H9 (cell line): ENCODE data around the gene CADPS. TPM values are rescaled to one million over a fixed set of nuclear protein-coding genes. Genes with fewer than 3 reads are reported as not detected.

ENCODE experiments used
- DNase-seq: peaks from one replicate; pipeline ENCODE4 v3.0.0-alpha.2; 2017
- H2AFZ ChIP-seq: one replicate; pipeline ENCODE4 v1.6.1; 2013; ENCODE audit warnings: mild to moderate bottlenecking, low read length, control low read depth, moderate library complexity
- H2AK5ac ChIP-seq: 2 replicates; pipeline ENCODE4 v1.6.1; 2013; ENCODE audit warnings: low read length, control low read depth, mixed read lengths; ENCODE audit not compliant: insufficient read length
- H2BK120ac ChIP-seq: one replicate; pipeline ENCODE4 v1.6.1; 2013; ENCODE audit warnings: low read depth, mild to moderate bottlenecking, low read length, control low read depth, inconsistent platforms; ENCODE audit not compliant: poor library complexity, severe bottlenecking
- H2BK12ac ChIP-seq: 2 replicates; pipeline ENCODE4 v1.6.1; 2013; ENCODE audit warnings: low read length, control low read depth, mixed read lengths, low read depth; ENCODE audit not compliant: insufficient read length
- H2BK15ac ChIP-seq: 2 replicates; pipeline ENCODE4 v1.6.1; 2013; ENCODE audit warnings: low read depth, low read length, control low read depth
- H2BK20ac ChIP-seq: one replicate; pipeline ENCODE4 v1.6.1; 2013; ENCODE audit warnings: low read depth, mild to moderate bottlenecking, low read length, control low read depth, inconsistent platforms; ENCODE audit not compliant: poor library complexity, severe bottlenecking
- H2BK5ac ChIP-seq: 2 replicates; pipeline ENCODE4 v1.6.1; 2013; ENCODE audit warnings: low read length, control low read depth, mixed read lengths; ENCODE audit not compliant: insufficient read length
- H3K14ac ChIP-seq: 2 replicates; pipeline ENCODE4 v1.6.1; 2013; ENCODE audit warnings: low read length, control low read depth; ENCODE audit not compliant: insufficient read depth
- H3K18ac ChIP-seq: 2 replicates; pipeline ENCODE4 v1.6.1; 2013; ENCODE audit warnings: low read depth, mild to moderate bottlenecking, mixed read lengths, low read length, control low read depth; ENCODE audit not compliant: insufficient read length
- H3K23ac ChIP-seq: 2 replicates; pipeline ENCODE4 v1.6.1; 2013; ENCODE audit warnings: low read length, control low read depth, mixed read lengths, low read depth; ENCODE audit not compliant: insufficient read length
- H3K23me2 ChIP-seq: 2 replicates; pipeline ENCODE4 v1.6.1; 2013; ENCODE audit warnings: low read depth, mild to moderate bottlenecking, mixed read lengths, low read length, control low read depth; ENCODE audit not compliant: insufficient read length, poor library complexity, severe bottlenecking
- H3K27ac ChIP-seq: 2 replicates; pipeline ENCODE4 v1.5.1; 2013; ENCODE audit warnings: low read length, control low read depth, mixed read lengths, low read depth; ENCODE audit not compliant: insufficient read length
- H3K27me3 ChIP-seq: 2 replicates; pipeline ENCODE4 v1.6.1; 2013; ENCODE audit warnings: low read length, control low read depth, inconsistent platforms; ENCODE audit not compliant: insufficient read depth
- H3K4ac ChIP-seq: 2 replicates; pipeline ENCODE4 v1.6.1; 2013; ENCODE audit warnings: low read depth, mild to moderate bottlenecking, control low read depth, inconsistent platforms, low read length, moderate library complexity
- H3K4me1 ChIP-seq: 2 replicates; pipeline ENCODE4 v1.6.1; 2013; ENCODE audit warnings: low read length, control low read depth, inconsistent platforms; ENCODE audit not compliant: insufficient read depth
- H3K4me2 ChIP-seq: 2 replicates; pipeline ENCODE4 v1.6.1; 2013; ENCODE audit warnings: low read length, control low read depth, mixed read lengths; ENCODE audit not compliant: insufficient read length, insufficient read depth
- H3K56ac ChIP-seq: 2 replicates; pipeline ENCODE4 v1.6.1; 2013; ENCODE audit warnings: low read depth, mild to moderate bottlenecking, mixed read lengths, low read length, control low read depth; ENCODE audit not compliant: insufficient read length
- H3K79me1 ChIP-seq: 2 replicates; pipeline ENCODE4 v1.6.1; 2013; ENCODE audit warnings: low read depth, mild to moderate bottlenecking, moderate library complexity, low read length, control low read depth, inconsistent platforms; ENCODE audit not compliant: insufficient read depth, poor library complexity, severe bottlenecking
- H3K79me2 ChIP-seq: 2 replicates; pipeline ENCODE4 v1.6.1; 2013; ENCODE audit warnings: low read length, control low read depth, inconsistent platforms; ENCODE audit not compliant: insufficient read depth
- H3K9ac ChIP-seq: 2 replicates; pipeline ENCODE4 v1.6.1; 2013; ENCODE audit warnings: low read length, control low read depth, mixed read lengths; ENCODE audit not compliant: insufficient read length; ENCODE audit errors: extremely low read depth
- H3K9me3 ChIP-seq: one replicate; pipeline ENCODE4 v1.6.1; 2013; ENCODE audit warnings: low read depth, low read length, inconsistent platforms; ENCODE audit not compliant: control insufficient read depth
- H3T11ph ChIP-seq: one replicate; pipeline ENCODE4 v1.6.1; 2013; ENCODE audit warnings: mild to moderate bottlenecking, low read length, control low read depth, inconsistent platforms
- H4K20me1 ChIP-seq: one replicate; pipeline ENCODE4 v1.6.1; 2013; ENCODE audit not compliant: control insufficient read depth, insufficient read length, insufficient read depth
- H4K5ac ChIP-seq: 2 replicates; pipeline ENCODE4 v1.6.1; 2013; ENCODE audit warnings: low read depth, mild to moderate bottlenecking, mixed read lengths, low read length, control low read depth; ENCODE audit not compliant: insufficient read length
- H4K8ac ChIP-seq: replicated peaks from 2 replicates; pipeline ENCODE4 v1.6.1; 2013; ENCODE audit warnings: low read length, control low read depth, mixed read lengths, low read depth; ENCODE audit not compliant: insufficient read length
- H4K91ac ChIP-seq: 2 replicates; pipeline ENCODE4 v1.6.1; 2013; ENCODE audit warnings: low read depth, mild to moderate bottlenecking, moderate library complexity, mixed read lengths, low read length, control low read depth; ENCODE audit not compliant: insufficient read length
- H3K27ac Mint-ChIP-seq, 3 experiments: 2 replicates in 2 of 3; 3 replicates in 1 of 3; pipeline ENCODE4 v1.8.0; 2020 to 2021; ENCODE audit warnings: mixed read lengths in 3 of 3, mild to moderate bottlenecking in 1 of 3, moderate library complexity in 1 of 3
- H3K27me3 Mint-ChIP-seq: 2 replicates; pipeline ENCODE4 v1.8.0; 2021; ENCODE audit warnings: low read depth, mild to moderate bottlenecking, moderate library complexity, mixed read lengths
- H3K36me3 Mint-ChIP-seq, 3 experiments: 2 replicates in 2 of 3; 3 replicates in 1 of 3; pipeline ENCODE4 v1.8.0; 2020 to 2021; ENCODE audit warnings: low read depth in 3 of 3, mixed read lengths in 3 of 3; ENCODE audit not compliant: insufficient read depth in 1 of 3
- H3K4me1 Mint-ChIP-seq, 2 experiments: 2 replicates each; pipeline ENCODE4 v1.8.0; 2020; ENCODE audit warnings: mixed read lengths in 2 of 2
- H3K4me3 Mint-ChIP-seq, 2 experiments: 2 replicates in 1 of 2; 3 replicates in 1 of 2; pipeline ENCODE4 v1.8.0; 2020 to 2021; ENCODE audit warnings: mild to moderate bottlenecking in 2 of 2, mixed read lengths in 2 of 2, moderate library complexity in 1 of 2
- H3K9me3 Mint-ChIP-seq, 2 experiments: 2 replicates in 1 of 2; 3 replicates in 1 of 2; pipeline ENCODE4 v1.8.0; 2020; ENCODE audit warnings: mild to moderate bottlenecking in 2 of 2, mixed read lengths in 2 of 2, moderate library complexity in 1 of 2
- total RNA-seq: library from RNA; stranded (reverse); gene quantifications from 2 replicates; pipeline ENCODE4 v1.2.1, GENCODE V29; 2021
- TF ChIP-seq, protein P1 (sequence below): fragments of 200-600 bp; sonication (generic); conservative IDR thresholded peaks from 3 replicates; pipeline ENCODE4 v1.8.0; 2021; ENCODE audit warnings: antibody characterized with exemption, mild to moderate bottlenecking

Gene CADPS
- total RNA-seq, 1 experiment from 2014 or later: 6.6 TPM

DNA sequence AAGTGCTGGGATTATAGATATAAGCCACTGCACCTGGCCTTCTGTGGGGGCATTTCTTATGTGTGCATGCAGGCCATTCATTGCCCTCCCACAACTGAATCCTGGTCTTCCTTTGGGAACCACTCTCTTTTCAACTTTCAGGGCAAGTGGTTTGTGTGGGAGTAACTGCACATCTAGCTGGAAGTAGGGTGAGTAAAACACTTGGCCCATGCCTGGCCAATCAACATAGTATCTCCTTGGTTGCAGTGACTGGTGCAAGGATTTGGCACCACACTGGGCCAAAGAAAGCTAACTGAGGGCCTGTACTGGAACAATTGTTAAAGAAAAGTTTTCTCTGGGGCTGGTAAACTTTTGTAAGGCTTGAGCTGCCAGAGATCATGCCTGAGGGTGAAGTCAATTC is 312.6 kb downstream of the CADPS start:
- H3K4me1 ChIP-seq: no peaks in the 10 kb centered on the region; the same call in 1 of the 2 replicates
- no peak overlapping the region for H2AK5ac ChIP-seq
- no peak overlapping the region for H3K4ac ChIP-seq
- H3K27me3 ChIP-seq: no peaks in the 10 kb centered on the region
- H3K36me3 Mint-ChIP-seq: no peaks in the 10 kb centered on the region
- H2BK12ac ChIP-seq: no peak overlapping the region
- H3K4me1 Mint-ChIP-seq: peaks cover 7 to 11% of the 10 kb centered on the region in 2 experiments; a peak in 3 of 4 replicates
- H4K20me1 ChIP-seq: no peaks in the 10 kb centered on the region
- H3K27ac Mint-ChIP-seq: no peak overlapping the region
- no peaks in the 10 kb centered on the region for H3K9me3 Mint-ChIP-seq
- no peak overlapping the region for H4K91ac ChIP-seq
- H2BK15ac ChIP-seq: no peak overlapping the region
- TF ChIP-seq, protein P1, sequence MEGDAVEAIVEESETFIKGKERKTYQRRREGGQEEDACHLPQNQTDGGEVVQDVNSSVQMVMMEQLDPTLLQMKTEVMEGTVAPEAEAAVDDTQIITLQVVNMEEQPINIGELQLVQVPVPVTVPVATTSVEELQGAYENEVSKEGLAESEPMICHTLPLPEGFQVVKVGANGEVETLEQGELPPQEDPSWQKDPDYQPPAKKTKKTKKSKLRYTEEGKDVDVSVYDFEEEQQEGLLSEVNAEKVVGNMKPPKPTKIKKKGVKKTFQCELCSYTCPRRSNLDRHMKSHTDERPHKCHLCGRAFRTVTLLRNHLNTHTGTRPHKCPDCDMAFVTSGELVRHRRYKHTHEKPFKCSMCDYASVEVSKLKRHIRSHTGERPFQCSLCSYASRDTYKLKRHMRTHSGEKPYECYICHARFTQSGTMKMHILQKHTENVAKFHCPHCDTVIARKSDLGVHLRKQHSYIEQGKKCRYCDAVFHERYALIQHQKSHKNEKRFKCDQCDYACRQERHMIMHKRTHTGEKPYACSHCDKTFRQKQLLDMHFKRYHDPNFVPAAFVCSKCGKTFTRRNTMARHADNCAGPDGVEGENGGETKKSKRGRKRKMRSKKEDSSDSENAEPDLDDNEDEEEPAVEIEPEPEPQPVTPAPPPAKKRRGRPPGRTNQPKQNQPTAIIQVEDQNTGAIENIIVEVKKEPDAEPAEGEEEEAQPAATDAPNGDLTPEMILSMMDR: no peak
- H3K27ac ChIP-seq: no peak overlapping the region
- H3K9me3 ChIP-seq: no peaks in the 10 kb centered on the region
- no peak overlapping the region for H3K23ac ChIP-seq
- no peak overlapping the region for H4K8ac ChIP-seq
- H3K23me2 ChIP-seq: no peaks in the 10 kb centered on the region
- peaks cover 6% of the 10 kb centered on the region; the same call in 1 of the 2 replicates for H3K27me3 Mint-ChIP-seq
- no peak overlapping the region for H2BK120ac ChIP-seq
- H3K56ac ChIP-seq: no peak overlapping the region
- H2AFZ ChIP-seq: no peak overlapping the region
- no peaks in the 10 kb centered on the region for H3K79me1 ChIP-seq
- DNase-seq: no peak
- no peak overlapping the region for H3K4me3 Mint-ChIP-seq
- H3K9ac ChIP-seq: no peak overlapping the region
- H3K4me2 ChIP-seq: no peak overlapping the region
- no peak overlapping the region for H2BK20ac ChIP-seq
- no peaks in the 10 kb centered on the region for H3K79me2 ChIP-seq
- no peak overlapping the region for H3T11ph ChIP-seq
- H4K5ac ChIP-seq: no peak overlapping the region
- H3K18ac ChIP-seq: no peak overlapping the region
- H3K14ac ChIP-seq: no peak overlapping the region
- H2BK5ac ChIP-seq: no peak overlapping the region
